PC-3 (cell line): ENCODE measurements around the gene TMEM229A. TPM values are rescaled to one million over a fixed set of nuclear protein-coding genes. Genes with fewer than 3 reads are reported as not detected.

ENCODE experiments used
- ATAC-seq: fragments of 200-7000 bp; cut with Tn5 transposase; 2 replicates; pipeline ENCODE4 v1.9.1; 2020; ENCODE audit warnings: mild to moderate bottlenecking, moderate library complexity
- BruUV-seq: library from RNA; stranded (reverse); fragments of 400-500 nt; replicated peaks from 2 replicates; lab custom pipeline; 2021; lab: Mats Ljungman, UMichigan
- CTCF ChIA-PET: fragments of 300-600 bp; sonication (Branson Sonifier 250); formaldehyde crosslinking; loops from one replicate; lab custom pipeline; 2022; ENCODE audit warnings: antibody characterized with exemption; lab: Charles Lee
- POLR2A ChIA-PET: fragments of 300-600 bp; sonication (Branson Sonifier 250); formaldehyde crosslinking; loops from one replicate; lab custom pipeline; 2022; ENCODE audit warnings: antibody characterized with exemption; ENCODE audit not compliant: unreplicated experiment; lab: Charles Lee
- DNase-seq: peaks from one replicate; pipeline ENCODE4 v3.0.0-alpha.2; 2015
- H2AFZ ChIP-seq: fragments of 300-600 bp; sonication (generic); 2 replicates; pipeline ENCODE4 v1.6.0; 2016; ENCODE audit warnings: antibody characterized with exemption, low read length
- H3F3A ChIP-seq: fragments of 300-600 bp; sonication (generic); one replicate; pipeline ENCODE4 v1.6.0; 2017; ENCODE audit warnings: antibody characterized with exemption, low read length, control low read depth, mild to moderate bottlenecking; ENCODE audit not compliant: unreplicated experiment
- H3K27ac ChIP-seq: fragments of 300-600 bp; sonication (generic); 2 replicates; pipeline ENCODE4 v1.5.1; 2016; ENCODE audit warnings: mild to moderate bottlenecking, low read length
- H3K27me3 ChIP-seq: fragments of 300-600 bp; sonication (generic); 2 replicates; pipeline ENCODE4 v1.6.1; 2016; ENCODE audit warnings: low read length, mixed read lengths
- H3K36me3 ChIP-seq: fragments of 300-600 bp; sonication (generic); 2 replicates; pipeline ENCODE4 v1.6.1; 2016; ENCODE audit warnings: low read depth, mixed run types, low read length, mixed read lengths
- H3K4me1 ChIP-seq: fragments of 300-600 bp; sonication (generic); 2 replicates; pipeline ENCODE4 v1.5.1; 2016; ENCODE audit warnings: low read length; ENCODE audit not compliant: insufficient read depth
- H3K4me2 ChIP-seq: fragments of 300-600 bp; sonication (generic); 2 replicates; pipeline ENCODE4 v1.6.0; 2016; ENCODE audit warnings: low read length
- H3K4me3 ChIP-seq: fragments of 300-600 bp; sonication (generic); 2 replicates; pipeline ENCODE4 v1.5.1; 2016; ENCODE audit warnings: mild to moderate bottlenecking, low read length, mixed read lengths
- H3K79me2 ChIP-seq: fragments of 300-600 bp; sonication (generic); 2 replicates; pipeline ENCODE4 v1.6.1; 2017; ENCODE audit warnings: low read length, mixed read lengths
- H3K9ac ChIP-seq: fragments of 300-600 bp; sonication (generic); 2 replicates; pipeline ENCODE4 v1.6.0; 2016; ENCODE audit warnings: mild to moderate bottlenecking, low read length
- H3K9me2 ChIP-seq: fragments of 300-600 bp; sonication (generic); replicated peaks from 2 replicates; pipeline ENCODE4 v1.6.1; 2016; ENCODE audit warnings: mixed run types, low read length, mixed read lengths
- H3K9me3 ChIP-seq: fragments of 300-600 bp; sonication (generic); 2 replicates; pipeline ENCODE4 v1.6.1; 2016; ENCODE audit warnings: low read length, mixed read lengths
- H4K20me1 ChIP-seq: fragments of 300-600 bp; sonication (generic); 2 replicates; pipeline ENCODE4 v1.6.1; 2016; ENCODE audit warnings: low read length, mixed read lengths
- CTCF ChIP-seq: fragments of 300-600 bp; sonication (generic); conservative IDR thresholded peaks from 2 replicates; pipeline ENCODE4 v1.5.1; 2017; ENCODE audit warnings: antibody characterized with exemption, low read depth, mild to moderate bottlenecking, low read length
- EZH2 ChIP-seq: fragments of 300-600 bp; sonication (generic); IDR thresholded peaks from one replicate; pipeline ENCODE4 v1.6.1; 2017; ENCODE audit warnings: antibody characterized with exemption, mild to moderate bottlenecking, low read length; ENCODE audit not compliant: unreplicated experiment
- EZH2phosphoT487 ChIP-seq: fragments of 300-600 bp; sonication (generic); IDR thresholded peaks from 2 replicates; pipeline ENCODE4 v1.6.1; 2018; ENCODE audit warnings: mild to moderate bottlenecking, antibody characterized with exemption, low read length, borderline replicate concordance
- intact Hi-C: fragments of 100-400 bp; cut with micrococcal nuclease; formaldehyde crosslinking; loops from 2 replicates; pipeline ENCODE4 v1.9.0; 2023
- total RNA-seq: library from RNA; depleted of rRNA; stranded (reverse); fragments of >200 nt; gene quantifications from 2 replicates; pipeline ENCODE4 v1.2.3, GENCODE V29; 2014

Gene TMEM229A
- total RNA-seq, 1 experiment from 2014 or later, result not detected

- H3K36me3 ChIP-seq, result no peaks in the 10 kb centered on the region
- peaks cover 10% of the 10 kb centered on the region; the same call in 1 of the 2 replicates for H3K4me1 ChIP-seq
- intact Hi-C loops, result no loop called here
- peak; percentile 63 for ATAC-seq
- no peak overlapping the region; the same call in 1 of the 2 replicates for H2AFZ ChIP-seq
- H4K20me1 ChIP-seq, result no peaks in the 10 kb centered on the region
- H3K4me2 ChIP-seq, result peak overlapping the region; percentile 71
- ChIA-PET POLR2A (no interaction called here), CTCF (no interaction called here)
- no TSS peak for BruUV-seq
- no peak overlapping the region for H3K27ac ChIP-seq
- H3K9me3 ChIP-seq, result no peaks in the 10 kb centered on the region
- H3F3A ChIP-seq, result no peaks in the 10 kb centered on the region
- TF ChIP-seq EZH2 (peak; percentile 69), EZH2phosphoT487 (peak; percentile 66; the same call in 1 of the 2 replicates), CTCF (no peak)
- peak overlapping the region; percentile 51 for H3K4me3 ChIP-seq
- H3K9me2 ChIP-seq, result no peaks in the 10 kb centered on the region
- H3K79me2 ChIP-seq, result no peaks in the 10 kb centered on the region
- no peak overlapping the region for H3K9ac ChIP-seq
- no peak for DNase-seq
- peaks cover 86% of the 10 kb centered on the region for H3K27me3 ChIP-seq
Observed at GRCh38 chr7:124033095-124033806, 384 bp upstream of the TMEM229A start.

GRCh38 chr7:124031919-124032318, 948 bp downstream of the TMEM229A start:
- no peaks in the 10 kb centered on the region for H3K79me2 ChIP-seq
- H4K20me1 ChIP-seq, result no peaks in the 10 kb centered on the region
- peaks cover 10% of the 10 kb centered on the region; the same call in 1 of the 2 replicates for H3K4me1 ChIP-seq
- ATAC-seq (no peak), DNase-seq (no peak)
- H3K4me2 ChIP-seq, result peak overlapping the region; percentile 95
- CTCF ChIA-PET, result no interaction called here
- H3K27ac ChIP-seq, result no peak overlapping the region
- H3F3A ChIP-seq, result no peaks in the 10 kb centered on the region
- POLR2A ChIA-PET, result no interaction called here
- H3K27me3 ChIP-seq, result peaks cover 84% of the 10 kb centered on the region
- TF ChIP-seq EZH2 (no peak), EZH2phosphoT487 (peak; percentile 24; the same call in 1 of the 2 replicates), CTCF (no peak)
- peak overlapping the region; percentile 77; the same call in 1 of the 2 replicates for H2AFZ ChIP-seq
- H3K9me3 ChIP-seq, result no peaks in the 10 kb centered on the region
- intact Hi-C loops, result no loop called here
- H3K9me2 ChIP-seq, result no peaks in the 10 kb centered on the region
- H3K9ac ChIP-seq, result no peak overlapping the region
- peak overlapping the region; percentile 69 for H3K4me3 ChIP-seq
- no peaks in the 10 kb centered on the region for H3K36me3 ChIP-seq
- BruUV-seq, result no TSS peak

GRCh38 chr7:124031406-124031805, 1.5 kb downstream of the TMEM229A start:
- no peak overlapping the region for H3K9ac ChIP-seq
- ChIA-PET POLR2A (no interaction called here), CTCF (no interaction called here)
- ATAC-seq (no peak), DNase-seq (no peak)
- H3K36me3 ChIP-seq, result no peaks in the 10 kb centered on the region
- no peak overlapping the region for H2AFZ ChIP-seq
- H3K9me2 ChIP-seq, result no peaks in the 10 kb centered on the region
- H3K4me3 ChIP-seq, result peak overlapping the region; percentile 69; the same call in 1 of the 2 replicates
- BruUV-seq, result no TSS peak
- H3K27me3 ChIP-seq, result peaks cover 82% of the 10 kb centered on the region
- H3F3A ChIP-seq, result no peaks in the 10 kb centered on the region
- no peaks in the 10 kb centered on the region for H3K9me3 ChIP-seq
- H3K79me2 ChIP-seq, result no peaks in the 10 kb centered on the region
- TF ChIP-seq CTCF (no peak), EZH2 (no peak), EZH2phosphoT487 (no peak)
- no peaks in the 10 kb centered on the region for H4K20me1 ChIP-seq
- no peak overlapping the region for H3K27ac ChIP-seq
- intact Hi-C loops, result no loop called here
- H3K4me1 ChIP-seq, result peaks cover 10% of the 10 kb centered on the region; the same call in 1 of the 2 replicates
- peak overlapping the region; percentile 95; the same call in 1 of the 2 replicates for H3K4me2 ChIP-seq
